ENCODE measurements around the gene PODN. TPM values are rescaled to one million over a fixed set of nuclear protein-coding genes. Genes with fewer than 3 reads are reported as not detected.

PODN gene
- polyA plus RNA-seq, 3 donors from 2014 or later = 1.7 to 4.3 (median 2.9) TPM

GRCh38 chr1:53112271-53112774, 50.3 kb downstream of the PODN start:
- Mint-ChIP-seq H3K9me3 (no peaks in the 10 kb centered on the region), H3K27me3 (ENCODE audit: low read depth in 3 of 3) (peaks cover 0 to 7% (median 1%) of the 10 kb centered on the region in 3 donors), H3K36me3 (no peaks in the 10 kb centered on the region), H3K27ac (peak overlapping the region in 2 of 6 donors; percentile 23 to 30), H3K4me3 (no peak overlapping the region), H3K4me1 (peaks cover 21 to 39% of the 10 kb centered on the region in 2 donors)
- DNase-seq = no peak

DNA sequence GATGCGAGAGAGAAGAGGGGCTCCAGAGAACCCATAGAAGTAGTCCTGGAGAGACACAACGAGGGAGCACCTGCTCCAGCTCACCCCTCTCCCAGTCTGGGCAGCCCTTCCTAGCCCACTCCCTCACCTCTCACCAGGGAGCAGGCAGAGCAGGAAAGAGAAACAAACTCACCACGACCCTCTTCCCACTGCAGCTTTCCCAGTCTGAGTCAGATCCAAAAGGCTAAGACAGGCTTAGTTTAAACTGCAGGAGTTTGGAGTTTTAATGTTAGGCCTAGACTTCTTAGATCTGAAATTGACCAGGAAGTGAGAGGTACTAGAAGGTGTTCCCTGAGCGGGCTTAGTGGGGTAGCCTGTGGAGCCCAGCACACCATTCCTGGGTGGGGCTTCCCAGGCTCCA, 50.8 kb downstream of the PODN start:
- Mint-ChIP-seq H3K27ac (no peak overlapping the region), H3K27me3 (ENCODE audit: low read depth in 3 of 3) (peaks cover 1 to 7% (median 1%) of the 10 kb centered on the region in 3 donors), H3K4me1 (peaks cover 16 to 34% of the 10 kb centered on the region in 2 donors), H3K4me3 (no peak overlapping the region), H3K36me3 (no peaks in the 10 kb centered on the region), H3K9me3 (no peaks in the 10 kb centered on the region)
- DNase-seq = no peak

DNA sequence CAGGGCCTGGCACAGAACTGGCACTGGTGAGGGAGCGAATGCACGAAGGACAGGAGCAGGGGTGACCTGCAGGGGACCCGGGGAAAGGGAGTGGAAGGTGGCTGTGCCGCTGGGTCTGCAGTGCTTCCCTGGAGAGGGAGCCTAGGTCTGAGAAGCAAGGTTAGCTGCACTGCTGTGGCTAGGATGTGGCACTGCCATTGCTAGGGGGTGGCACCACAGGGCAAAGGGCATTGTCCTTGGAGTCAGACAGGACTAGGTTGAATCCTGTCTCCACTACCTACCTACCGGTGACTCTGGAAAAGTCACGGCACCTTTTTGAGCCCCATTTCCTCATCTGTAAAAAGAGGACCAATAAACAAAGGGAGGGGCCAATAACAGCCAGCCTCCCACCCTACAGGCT, 52.1 kb downstream of the PODN start:
- Mint-ChIP-seq H3K27me3 (ENCODE audit: low read depth in 3 of 3) (peaks cover 0 to 7% (median 1%) of the 10 kb centered on the region in 3 donors), H3K9me3 (no peaks in the 10 kb centered on the region), H3K27ac (no peak overlapping the region)

GRCh38 chr1:53114581-53115400, 52.8 kb downstream of the PODN start:
- H3K4me3 Mint-ChIP-seq = no peak overlapping the region
- peaks cover 0 to 3% (median 1%) of the 10 kb centered on the region in 3 donors for H3K27me3 Mint-ChIP-seq (ENCODE audit: low read depth in 3 of 3)
- H3K36me3 Mint-ChIP-seq = no peaks in the 10 kb centered on the region
- peaks cover 10 to 20% of the 10 kb centered on the region in 2 donors for H3K4me1 Mint-ChIP-seq
- no peak overlapping the region for H3K27ac Mint-ChIP-seq
- no peak for DNase-seq
- H3K9me3 Mint-ChIP-seq = no peaks in the 10 kb centered on the region

More for the DNA sequence above, 52.1 kb downstream of the PODN start:
- no peak for DNase-seq
- Mint-ChIP-seq H3K4me1 (peaks cover 10 to 26% of the 10 kb centered on the region in 2 donors), H3K4me3 (no peak overlapping the region), H3K36me3 (no peaks in the 10 kb centered on the region)

GRCh38 chr1:53115403-53116306, 53.6 kb downstream of the PODN start:
- no peak for DNase-seq
- Mint-ChIP-seq H3K4me1 (peaks cover 9 to 13% of the 10 kb centered on the region in 2 donors), H3K27ac (no peak overlapping the region), H3K27me3 (ENCODE audit: low read depth in 3 of 3) (peaks cover 0 to 3% (median 1%) of the 10 kb centered on the region in 3 donors), H3K9me3 (no peaks in the 10 kb centered on the region), H3K4me3 (no peak overlapping the region), H3K36me3 (no peaks in the 10 kb centered on the region)

DNA sequence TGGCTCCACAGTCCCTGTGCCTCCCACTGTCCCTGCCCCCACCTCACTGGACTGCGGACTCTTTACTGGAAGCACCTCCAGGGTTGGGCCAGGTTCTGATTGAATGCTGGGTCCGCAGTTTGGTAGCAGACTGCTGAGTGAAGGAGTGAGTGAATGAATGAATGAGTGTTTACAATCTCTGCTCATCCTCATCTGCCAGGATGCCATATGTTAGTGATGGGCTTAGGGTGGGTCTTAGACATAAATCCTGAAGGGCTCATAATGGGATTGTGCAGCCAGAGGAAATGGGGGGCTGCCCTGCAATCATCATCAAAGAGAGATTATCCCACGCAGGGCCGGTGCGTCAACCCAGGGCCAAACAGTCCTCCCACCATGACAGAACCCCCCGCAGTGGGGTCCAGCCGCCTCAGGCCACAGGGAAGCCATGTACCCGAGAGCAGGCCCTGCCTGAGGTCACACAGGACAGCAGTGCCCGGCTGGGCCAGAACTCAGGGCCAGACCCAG, 54.3 kb downstream of the PODN start:
- Mint-ChIP-seq H3K27ac (no peak overlapping the region), H3K9me3 (no peaks in the 10 kb centered on the region), H3K4me1 (peaks cover 2 to 5% of the 10 kb centered on the region in 2 donors), H3K36me3 (no peaks in the 10 kb centered on the region), H3K27me3 (ENCODE audit: low read depth in 3 of 3) (peaks cover 0 to 3% (median 2%) of the 10 kb centered on the region in 3 donors), H3K4me3 (no peak overlapping the region)
- DNase-seq = no peak

GRCh38 chr1:53116933-53117600, 55.1 kb downstream of the PODN start:
- Mint-ChIP-seq H3K27me3 (ENCODE audit: low read depth in 3 of 3) (peaks cover 0 to 3% (median 3%) of the 10 kb centered on the region in 3 donors), H3K27ac (peak overlapping the region in 2 of 6 donors; percentile 20 to 64), H3K36me3 (no peaks in the 10 kb centered on the region), H3K4me1 (no peaks in the 10 kb centered on the region), H3K9me3 (no peaks in the 10 kb centered on the region), H3K4me3 (no peak overlapping the region)
- DNase-seq = no peak

DNA sequence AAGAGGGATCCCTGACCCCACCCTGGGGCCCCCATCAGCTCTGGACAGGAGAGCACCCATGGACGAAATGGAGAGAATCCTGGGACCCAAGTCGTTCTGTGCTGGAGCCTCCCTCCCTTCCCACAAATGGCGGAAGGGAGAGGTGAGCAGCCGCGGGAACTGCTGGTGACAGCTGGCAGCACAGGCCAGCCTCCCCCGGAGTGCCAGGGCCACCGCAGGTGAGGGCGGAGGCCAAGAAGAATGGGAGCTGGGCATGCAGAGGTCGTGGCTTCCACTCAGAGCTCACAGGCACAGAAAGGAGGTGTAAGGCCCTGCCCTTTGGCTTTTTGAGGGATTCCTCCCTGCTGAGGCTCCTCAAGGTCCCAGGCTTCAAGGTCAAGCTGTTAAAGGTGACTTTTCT, 55.8 kb downstream of the PODN start:
- no peak overlapping the region for H3K4me3 Mint-ChIP-seq
- H3K36me3 Mint-ChIP-seq = no peaks in the 10 kb centered on the region
- H3K9me3 Mint-ChIP-seq = no peaks in the 10 kb centered on the region
- H3K27ac Mint-ChIP-seq = no peak overlapping the region
- no peaks in the 10 kb centered on the region for H3K4me1 Mint-ChIP-seq
- DNase-seq = no peak
- peaks cover 0 to 3% (median 3%) of the 10 kb centered on the region in 3 donors for H3K27me3 Mint-ChIP-seq (ENCODE audit: low read depth in 3 of 3)

- Mint-ChIP-seq H3K27ac (no peak overlapping the region), H3K9me3 (no peaks in the 10 kb centered on the region), H3K27me3 (ENCODE audit: low read depth in 3 of 3) (peaks cover 0 to 6% (median 3%) of the 10 kb centered on the region in 3 donors), H3K4me1 (peaks cover 15 to 17% of the 10 kb centered on the region in 2 donors), H3K36me3 (no peaks in the 10 kb centered on the region), H3K4me3 (no peak overlapping the region)
- no peak for DNase-seq
These were observed 58.6 kb downstream of the PODN start for GRCh38 chr1:53120659-53121058.

GRCh38 chr1:53121319-53122172, 59.5 kb downstream of the PODN start:
- no peak for DNase-seq
- Mint-ChIP-seq H3K4me1 (peaks cover 24 to 26% of the 10 kb centered on the region in 2 donors), H3K27ac (peak overlapping the region in 1 of 6 donors; percentile 58), H3K27me3 (ENCODE audit: low read depth in 3 of 3) (peaks cover 2 to 6% (median 3%) of the 10 kb centered on the region in 3 donors), H3K4me3 (no peak overlapping the region), H3K36me3 (no peaks in the 10 kb centered on the region), H3K9me3 (no peaks in the 10 kb centered on the region)

DNA sequence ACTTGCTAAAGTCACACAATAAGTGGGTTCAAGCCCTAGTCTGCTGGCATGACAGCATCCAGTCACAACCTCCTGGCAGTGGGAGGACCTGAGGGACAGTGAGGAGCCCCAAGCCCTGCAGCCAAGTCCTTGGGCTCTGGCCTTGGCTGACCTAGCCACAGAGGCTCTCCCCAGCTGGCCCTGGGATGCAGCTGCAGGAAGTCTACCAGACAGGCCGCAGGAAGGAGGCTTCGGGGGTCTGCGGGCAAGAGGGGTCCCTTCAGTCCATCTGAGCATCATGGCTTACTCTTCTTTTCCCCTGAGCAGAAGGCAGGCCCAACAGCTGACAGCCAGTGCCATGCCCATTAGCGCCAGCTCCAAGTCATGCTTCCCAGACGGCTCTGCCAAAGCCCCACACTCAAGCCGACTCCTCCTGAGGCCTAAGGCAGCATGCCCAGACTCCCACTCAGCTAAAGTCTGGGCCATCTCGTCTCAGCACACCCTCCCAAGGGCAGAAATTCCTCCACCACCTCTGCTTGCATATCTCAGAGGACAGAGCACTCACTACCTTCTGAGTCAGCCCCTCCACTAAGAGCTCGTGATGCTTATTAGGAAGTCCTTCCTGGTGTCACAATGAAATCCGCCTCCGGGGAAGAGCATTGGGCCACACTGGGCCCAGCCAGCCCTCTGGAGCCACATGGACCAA, 60.3 kb downstream of the PODN start:
- no peaks in the 10 kb centered on the region for H3K36me3 Mint-ChIP-seq
- peaks cover 0 to 6% (median 2%) of the 10 kb centered on the region in 3 donors for H3K27me3 Mint-ChIP-seq (ENCODE audit: low read depth in 3 of 3)
- H3K4me1 Mint-ChIP-seq = peaks cover 32% of the 10 kb centered on the region in 2 donors
- no peak overlapping the region for H3K4me3 Mint-ChIP-seq
- H3K27ac Mint-ChIP-seq = no peak overlapping the region
- no peak for DNase-seq
- H3K9me3 Mint-ChIP-seq = no peaks in the 10 kb centered on the region

- no peaks in the 10 kb centered on the region for H3K36me3 Mint-ChIP-seq
- no peak overlapping the region for H3K27ac Mint-ChIP-seq
- no peak for DNase-seq
- no peak overlapping the region for H3K4me3 Mint-ChIP-seq
- peaks cover 2 to 5% (median 3%) of the 10 kb centered on the region in 3 donors for H3K27me3 Mint-ChIP-seq (ENCODE audit: low read depth in 3 of 3)
- no peaks in the 10 kb centered on the region for H3K9me3 Mint-ChIP-seq
- peaks cover 38% of the 10 kb centered on the region in 2 donors for H3K4me1 Mint-ChIP-seq
These were observed 61.0 kb downstream of the PODN start for GRCh38 chr1:53122961-53123413.
